Transverse colon (tissue), 4 donors: ENCODE results near the gene GLUD2.

ENCODE experiments used
- POLR2AphosphoS5 ChIP-seq, 3 donors: sonication (generic); formaldehyde crosslinking; IDR thresholded peaks; one replicate each; pipeline ENCODE4 v1.6.1; 2016; ENCODE audit warnings: antibody characterized with exemption in 3 of 3
- TF ChIP-seq, protein P1 (sequence below), 5 experiments: fragments of 200-600 bp in 3 of 5; fragments of 450-650 bp in 2 of 5; sonication (generic) in 3 of 5; IDR thresholded peaks; 1 replicate in 2 of 5; 2 replicates in 3 of 5; pipeline ENCODE4 v1.5.1; 2016 to 2017; ENCODE audit warnings: antibody characterized with exemption in 5 of 5, inconsistent platforms in 3 of 5, mild to moderate bottlenecking in 2 of 5, moderate library complexity in 1 of 5

DNA sequence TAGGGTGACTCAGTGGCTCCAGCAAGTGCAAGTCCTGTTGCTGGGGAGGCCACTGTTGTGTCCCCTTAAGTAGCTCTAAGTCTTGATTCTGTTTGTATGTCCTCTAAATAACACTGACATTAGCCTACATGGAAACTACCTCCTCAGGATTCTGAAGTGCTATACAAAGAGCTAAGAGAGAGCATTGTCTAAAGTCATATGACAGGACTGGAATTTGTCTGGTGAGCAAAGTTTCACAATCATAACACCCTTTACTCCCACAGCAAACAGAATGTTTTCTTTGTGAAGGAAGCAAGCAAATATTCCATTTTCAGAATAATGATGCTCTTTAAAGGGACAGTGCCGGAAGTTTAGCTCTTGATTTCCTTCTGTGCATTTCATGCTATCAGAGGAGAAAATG lies 38.5 kb upstream of the GLUD2 start:
- TF ChIP-seq, protein P1, sequence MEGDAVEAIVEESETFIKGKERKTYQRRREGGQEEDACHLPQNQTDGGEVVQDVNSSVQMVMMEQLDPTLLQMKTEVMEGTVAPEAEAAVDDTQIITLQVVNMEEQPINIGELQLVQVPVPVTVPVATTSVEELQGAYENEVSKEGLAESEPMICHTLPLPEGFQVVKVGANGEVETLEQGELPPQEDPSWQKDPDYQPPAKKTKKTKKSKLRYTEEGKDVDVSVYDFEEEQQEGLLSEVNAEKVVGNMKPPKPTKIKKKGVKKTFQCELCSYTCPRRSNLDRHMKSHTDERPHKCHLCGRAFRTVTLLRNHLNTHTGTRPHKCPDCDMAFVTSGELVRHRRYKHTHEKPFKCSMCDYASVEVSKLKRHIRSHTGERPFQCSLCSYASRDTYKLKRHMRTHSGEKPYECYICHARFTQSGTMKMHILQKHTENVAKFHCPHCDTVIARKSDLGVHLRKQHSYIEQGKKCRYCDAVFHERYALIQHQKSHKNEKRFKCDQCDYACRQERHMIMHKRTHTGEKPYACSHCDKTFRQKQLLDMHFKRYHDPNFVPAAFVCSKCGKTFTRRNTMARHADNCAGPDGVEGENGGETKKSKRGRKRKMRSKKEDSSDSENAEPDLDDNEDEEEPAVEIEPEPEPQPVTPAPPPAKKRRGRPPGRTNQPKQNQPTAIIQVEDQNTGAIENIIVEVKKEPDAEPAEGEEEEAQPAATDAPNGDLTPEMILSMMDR (IDR thresholded peaks at IDR 0.05) = no peak
- TF ChIP-seq POLR2AphosphoS5 (IDR thresholded peaks at IDR 0.05) = no peak
